NCI-H446 treated with DMSO at 0.1 percent for 48 hours (cell line): ENCODE results near the gene PIK3IP1.

Source experiments
- DNase-seq: peaks from one replicate; lab custom pipeline; 2025; lab: John Stamatoyannopoulos, UW

The PIK3IP1 gene

GRCh38 chr22:31308181-31308580, 15.9 kb upstream of the PIK3IP1 start:
- no peak for DNase-seq

GRCh38 chr22:31305194-31305593, 12.9 kb upstream of the PIK3IP1 start:
- DNase-seq = no peak

- no peak for DNase-seq
Measured at GRCh38 chr22:31302537-31302936, 10.2 kb upstream of the PIK3IP1 start.

GRCh38 chr22:31302006-31302405, 9.7 kb upstream of the PIK3IP1 start:
- no peak for DNase-seq

GRCh38 chr22:31300896-31301295, 8.6 kb upstream of the PIK3IP1 start:
- DNase-seq = no peak

GRCh38 chr22:31295831-31296657, 3.8 kb upstream of the PIK3IP1 start:
- no peak for DNase-seq

- DNase-seq = no peak
Measured at GRCh38 chr22:31295360-31295759, 3.1 kb upstream of the PIK3IP1 start.

GRCh38 chr22:31291481-31292235, 630 bp downstream of the PIK3IP1 start:
- DNase-seq = no peak

GRCh38 chr22:31290494-31291471, 1.5 kb downstream of the PIK3IP1 start:
- peak; percentile 81 for DNase-seq

GRCh38 chr22:31289344-31289743, 2.9 kb downstream of the PIK3IP1 start:
- no peak for DNase-seq

- DNase-seq = no peak
Measured at GRCh38 chr22:31288496-31289240, 3.6 kb downstream of the PIK3IP1 start.

- DNase-seq = no peak
Measured at GRCh38 chr22:31287818-31288495, 4.3 kb downstream of the PIK3IP1 start.

- DNase-seq = no peak
Measured at GRCh38 chr22:31286360-31287255, 5.7 kb downstream of the PIK3IP1 start.

GRCh38 chr22:31284281-31285155, 7.8 kb downstream of the PIK3IP1 start:
- peak; percentile 75 for DNase-seq

GRCh38 chr22:31282748-31283468, 9.4 kb downstream of the PIK3IP1 start:
- no peak for DNase-seq

- DNase-seq = no peak
Measured at GRCh38 chr22:31281733-31282132, 10.6 kb downstream of the PIK3IP1 start.

- DNase-seq = no peak
Measured at GRCh38 chr22:31279821-31280505, 12.3 kb downstream of the PIK3IP1 start.

- no peak for DNase-seq
Measured at GRCh38 chr22:31279327-31279669, 13.0 kb downstream of the PIK3IP1 start.
